SK-N-SH (cell line): ENCODE measurements around the gene TEX19. TPM values are rescaled to one million over a fixed set of nuclear protein-coding genes. Genes with fewer than 3 reads are reported as not detected.

ENCODE experiments used
- CTCF ChIA-PET: fragments of 300-600, 350-600 bp; formaldehyde crosslinking; extraction: SDS; loops from one replicate; lab custom pipeline; 2021; lab: Yijun Ruan, JAX
- POLR2A ChIA-PET: fragments of 350-600 bp; sonication (Branson Sonifier 250); formaldehyde crosslinking; extraction: SDS; loops from one replicate; lab custom pipeline; 2020; ENCODE audit warnings: antibody characterized with exemption, inconsistent platforms; lab: Yijun Ruan, JAX
- DNase-seq: peaks from one replicate; pipeline ENCODE4 v3.0.0; 2012
- H2AFZ ChIP-seq: fragments of 200-600 bp; sonication (generic); 2 replicates; pipeline ENCODE4 v1.8.1; 2016; ENCODE audit warnings: antibody characterized with exemption, mild to moderate bottlenecking, low read depth
- H3F3A ChIP-seq: fragments of 200-600 bp; sonication (generic); replicated peaks from 2 replicates; pipeline ENCODE3; 2016; ENCODE audit warnings: antibody characterized with exemption, mild to moderate bottlenecking; ENCODE audit not compliant: insufficient read depth
- H3K27ac ChIP-seq, 2 experiments: fragments of 200-500 bp in 1 of 2; fragments of 200-600 bp in 1 of 2; sonication (Bioruptor generic) in 1 of 2; sonication (generic), shearing (Covaris generic) in 1 of 2; 2 replicates each; pipeline versions ENCODE4 v1.5.1 to v1.6.1; 2014 to 2016; ENCODE audit warnings: low read depth in 2 of 2, inconsistent platforms in 1 of 2, low read length in 1 of 2, mild to moderate bottlenecking in 1 of 2, mixed read lengths in 1 of 2
- H3K27me3 ChIP-seq: fragments of 200-600 bp; sonication (generic), shearing (Covaris generic); 2 replicates; pipeline ENCODE4 v1.6.1; 2016; ENCODE audit warnings: mixed run types; ENCODE audit not compliant: insufficient read depth
- H3K36me3 ChIP-seq, 2 experiments: fragments of 200-500 bp in 1 of 2; fragments of 200-600 bp in 1 of 2; sonication (Bioruptor generic) in 1 of 2; sonication (generic) in 1 of 2; replicated peaks in 1 of 2; 2 replicates each; pipeline versions ENCODE3 to v1.5.1; 2014 to 2016; ENCODE audit warnings: low read length in 1 of 2, mild to moderate bottlenecking in 1 of 2; ENCODE audit not compliant: insufficient read depth in 2 of 2, control insufficient read depth in 1 of 2
- H3K4me1 ChIP-seq, 2 experiments: fragments of 200-500 bp in 1 of 2; fragments of 200-600 bp in 1 of 2; sonication (Bioruptor generic) in 1 of 2; sonication (generic), shearing (Covaris generic) in 1 of 2; 2 replicates each; pipeline versions ENCODE4 v1.5.1 to v1.6.1; 2014 to 2016; ENCODE audit warnings: low read depth in 1 of 2, low read length in 1 of 2, mixed run types in 1 of 2; ENCODE audit not compliant: insufficient read depth in 2 of 2, control insufficient read depth in 1 of 2
- H3K4me2 ChIP-seq: fragments of 200-600 bp; sonication (generic), shearing (Covaris generic); 2 replicates; pipeline ENCODE4 v1.6.1; 2017; ENCODE audit warnings: mixed run types
- H3K4me3 ChIP-seq, 2 experiments: fragments of 200-500 bp in 1 of 2; fragments of 200-600 bp in 1 of 2; sonication (Bioruptor generic) in 1 of 2; sonication (generic), shearing (Covaris generic) in 1 of 2; 2 replicates each; pipeline versions ENCODE4 v1.5.1 to v1.8.1; 2014 to 2016; ENCODE audit warnings: low read depth in 2 of 2, inconsistent platforms in 1 of 2, low read length in 1 of 2, mild to moderate bottlenecking in 1 of 2, mixed read lengths in 1 of 2, moderate library complexity in 1 of 2
- H3K79me2 ChIP-seq: fragments of 200-600 bp; sonication (generic); 2 replicates; pipeline ENCODE4 v1.8.1; 2017; ENCODE audit warnings: mild to moderate bottlenecking; ENCODE audit not compliant: insufficient read depth
- H3K9ac ChIP-seq: fragments of 200-600 bp; sonication (generic); 2 replicates; pipeline ENCODE4 v1.6.1; 2017; ENCODE audit warnings: mixed run types
- H3K9me2 ChIP-seq: fragments of 200-600 bp; sonication (generic); 2 replicates; pipeline ENCODE4 v1.6.1; 2017; ENCODE audit warnings: mixed run types
- H3K9me3 ChIP-seq: fragments of 200-600 bp; sonication (generic); 2 replicates; pipeline ENCODE4 v1.6.1; 2017; ENCODE audit warnings: mixed run types, mild to moderate bottlenecking, moderate library complexity
- H4K20me1 ChIP-seq: fragments of 200-600 bp; sonication (generic); 2 replicates; pipeline ENCODE4 v1.6.1; 2017; ENCODE audit warnings: mild to moderate bottlenecking, mixed run types; ENCODE audit not compliant: insufficient read depth
- CTCF ChIP-seq: fragments of 200-600 bp; sonication (generic); IDR thresholded peaks from 2 replicates; pipeline ENCODE4 v1.6.1; 2017; ENCODE audit warnings: antibody characterized with exemption, mild to moderate bottlenecking, moderate library complexity
- EZH2phosphoT487 ChIP-seq: fragments of 200-600 bp; sonication (generic); IDR thresholded peaks from 2 replicates; pipeline ENCODE4 v1.6.1; 2017; ENCODE audit warnings: low read depth, mixed run types, mild to moderate bottlenecking, antibody characterized with exemption, moderate library complexity, borderline replicate concordance
- FOXJ3 ChIP-seq: sonication (generic); formaldehyde crosslinking; IDR thresholded peaks from 2 replicates; pipeline ENCODE4 v1.5.1; 2020; ENCODE audit warnings: mild to moderate bottlenecking, missing genetic modification reagents
- FOXM1 ChIP-seq: IDR thresholded peaks from 2 replicates; pipeline ENCODE4 v1.4.0; 2012; ENCODE audit warnings: low read depth, mild to moderate bottlenecking
- JUND ChIP-seq: IDR thresholded peaks from 2 replicates; pipeline ENCODE4 v1.4.0; 2012
- MAX ChIP-seq: IDR thresholded peaks from 2 replicates; pipeline ENCODE4 v1.4.0; 2012; ENCODE audit warnings: low read depth
- PBX3 ChIP-seq: IDR thresholded peaks from 2 replicates; pipeline ENCODE4; 2012
- POLR2AphosphoS5 ChIP-seq: IDR thresholded peaks from 2 replicates; pipeline ENCODE4 v1.6.1; 2012; ENCODE audit warnings: low read depth, low read length
- RFX5 ChIP-seq: IDR thresholded peaks from 2 replicates; pipeline ENCODE4 v1.6.1; 2012; ENCODE audit warnings: mild to moderate bottlenecking, improper control_type of control experiment, low read length
- TCF12 ChIP-seq: IDR thresholded peaks from 2 replicates; pipeline ENCODE4 v1.4.0; 2012
- USF1 ChIP-seq: IDR thresholded peaks from 2 replicates; pipeline ENCODE4 v1.4.0; 2012; ENCODE audit warnings: low read depth, borderline replicate concordance
- ZBTB33 ChIP-seq: IDR thresholded peaks from 2 replicates; pipeline ENCODE4 v1.4.0; 2012; ENCODE audit warnings: low read depth, borderline replicate concordance
- WGBS: methylation state at CpG from one replicate; pipeline ENCODE4 v1.1.6; 2017; ENCODE audit warnings: low lambda C conversion rate; 5-methylcytosine and 5-hydroxymethylcytosine counted together
- polyA plus RNA-seq, 3 experiments: library from polyadenylated mRNA; depleted of rRNA; stranded (reverse); fragments of >200 nt; gene quantifications; 2 replicates each; pipeline ENCODE4 v1.2.3, GENCODE V29; 2012

Gene TEX19
- polyA plus RNA-seq, 1 of the 3 experiments (the other 2 are of a cell fraction), result 0.10 TPM

- TF ChIP-seq CTCF, result no peak
- no peak for TF ChIP-seq FOXJ3
- no peak for TF ChIP-seq MAX
- TF ChIP-seq USF1, result no peak
- TF ChIP-seq FOXM1, result no peak
- TF ChIP-seq TCF12, result no peak
- TF ChIP-seq, all 33 proteins: peak for 0
Observed at GRCh38 chr17:82405051-82405450, 46.0 kb downstream of the TEX19 start (continued).

- Histone ChIP-seq H3K36me3 (peaks cover 0 to 5% of the 10 kb centered on the region in 2 experiments), H3K4me2 (no peak overlapping the region), H3K27ac (no peak overlapping the region)
Observed at GRCh38 chr17:82406131-82406671, 47.2 kb downstream of the TEX19 start.

More at GRCh38 chr17:82406131-82406671, 47.2 kb downstream of the TEX19 start:
- CTCF ChIA-PET, result interaction anchor here (1.0 to 1.5 kb wide), 3 partner anchors 11 to 105 kb away, joined by 3 to 4 read pairs (median 4); no protein-coding TSS in a partner anchor
- POLR2A ChIA-PET, result no interaction called here
- no peak for DNase-seq
- peaks cover 7% of the 10 kb centered on the region; the same call in 1 of the 2 replicates for H4K20me1 ChIP-seq
- peaks cover 5% of the 10 kb centered on the region for H3F3A ChIP-seq
- H3K27me3 ChIP-seq, result no peaks in the 10 kb centered on the region
- H3K9me3 ChIP-seq, result no peaks in the 10 kb centered on the region
- no peak overlapping the region for H3K4me3 ChIP-seq
- TF ChIP-seq ZBTB33 (no peak), PBX3 (no peak), EZH2phosphoT487 (no peak), POLR2AphosphoS5 (no peak), RFX5 (no peak), JUND (no peak)
- no peaks in the 10 kb centered on the region for H3K4me1 ChIP-seq
- H3K9ac ChIP-seq, result no peak overlapping the region
- WGBS, result 91% methylated on average over 14 of the region's 14 CpGs
- H3K79me2 ChIP-seq, result peaks cover 2% of the 10 kb centered on the region; the same call in 1 of the 2 replicates
- H2AFZ ChIP-seq, result no peak overlapping the region
- no peaks in the 10 kb centered on the region for H3K9me2 ChIP-seq
